Measurements from ENCODE around the gene SDR42E1. TPM values are rescaled to one million over a fixed set of nuclear protein-coding genes. Genes with fewer than 3 reads are reported as not detected.

Gene SDR42E1, protein sequence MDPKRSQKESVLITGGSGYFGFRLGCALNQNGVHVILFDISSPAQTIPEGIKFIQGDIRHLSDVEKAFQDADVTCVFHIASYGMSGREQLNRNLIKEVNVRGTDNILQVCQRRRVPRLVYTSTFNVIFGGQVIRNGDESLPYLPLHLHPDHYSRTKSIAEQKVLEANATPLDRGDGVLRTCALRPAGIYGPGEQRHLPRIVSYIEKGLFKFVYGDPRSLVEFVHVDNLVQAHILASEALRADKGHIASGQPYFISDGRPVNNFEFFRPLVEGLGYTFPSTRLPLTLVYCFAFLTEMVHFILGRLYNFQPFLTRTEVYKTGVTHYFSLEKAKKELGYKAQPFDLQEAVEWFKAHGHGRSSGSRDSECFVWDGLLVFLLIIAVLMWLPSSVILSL
- 8.6 and 11.2 TPM in 2 replicates for total RNA-seq

GRCh38 chr16:82011199-82011641, at the start of gene SDR42E1:
SDR42E1 (minus strand) TSS chr16:82011470; CDS start chr16:82000858, 10,612 bp downstream.

DNA sequence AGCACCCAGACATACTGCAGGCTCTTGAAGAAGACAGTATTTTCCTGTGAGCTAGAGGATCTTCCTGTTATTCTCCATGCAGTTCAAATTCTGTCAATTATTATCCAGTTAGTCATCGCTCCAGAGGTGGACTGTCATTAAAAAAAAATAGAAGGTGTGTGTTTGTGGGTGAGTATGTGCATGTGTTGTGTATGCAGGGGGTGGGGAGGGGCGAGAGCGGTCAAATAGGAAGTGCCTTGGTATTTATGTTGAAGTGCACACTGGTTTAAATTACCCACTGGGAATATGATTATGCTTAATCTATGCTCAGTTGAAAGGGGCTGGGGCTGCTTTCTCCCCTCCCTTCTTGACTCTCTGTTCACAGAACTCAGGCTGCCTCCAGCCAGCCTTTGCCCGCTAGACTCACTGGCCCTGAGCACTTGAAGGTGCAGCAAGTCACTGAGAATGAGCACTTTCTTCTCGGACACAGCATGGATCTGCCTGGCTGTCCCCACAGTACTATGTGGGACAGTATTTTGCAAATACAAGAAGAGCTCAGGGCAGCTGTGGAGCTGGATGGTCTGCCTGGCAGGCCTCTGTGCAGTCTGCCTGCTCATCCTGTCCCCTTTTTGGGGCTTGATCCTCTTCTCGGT, 23.8 kb upstream of the SDR42E1 start, which contains the start of gene HSD17B2:
Gene HSD17B2 (plus strand): TSS at position 273 of the 632 bp plus-strand sequence. CDS start 172 bp downstream, at position 445.

Other genes starting within 250 kb of the SDR42E1 start
- gene PLCG2, start 232.2 kb downstream of the SDR42E1 start, total RNA-seq, result 0.54 and 1.2 TPM in 2 replicates
- gene HSD17B2, start 23.8 kb upstream of the SDR42E1 start, total RNA-seq, result 1.2 and 1.8 TPM in 2 replicates
- gene MPHOSPH6, start 158.8 kb upstream of the SDR42E1 start, total RNA-seq, result 7.1 and 11.9 TPM in 2 replicates

Measured in placental epithelial cell (primary cell).